ENCODE data around the gene E2F6. TPM values are rescaled to one million over a fixed set of nuclear protein-coding genes. Genes with fewer than 3 reads are reported as not detected.
A peak's percentile ranks its signal among the peaks of the same experiment; 100 is the strongest.

Gene E2F6
- total RNA-seq, 4 donors from 2014 or later, result 29.4 to 46.1 (median 36.2) TPM

- Histone ChIP-seq H3K4me3 (peak overlapping the region in 1 of 4 donors; percentile 14), H3K27me3 (no peaks in the 10 kb centered on the region), H3K9me3 (no peaks in the 10 kb centered on the region), H3K27ac (peak overlapping the region; percentile 77 to 90 (median 83)), H3K4me1 (peaks cover 32 to 42% of the 10 kb centered on the region in 2 donors), H3K36me3 (no peaks in the 10 kb centered on the region)
- DNase-seq (peak; percentile 53 to 71), ATAC-seq (peak; percentile 80 to 82)
- intact Hi-C loops (cut with DNase I; ENCODE audit: low total_unique reads) (loop anchor here (5.0 kb wide), 1 partner anchor 163 kb away; no protein-coding TSS in a partner anchor), in situ Hi-C loops (cut with MboI; ENCODE audit: low sequenced_read_pairs in 4 of 4) (loop anchor here in 3 of 4 donors (5.0 to 25.0 kb wide), 4 partner anchors 182 to 582 kb away; a partner anchor contains a TSS)
- TF ChIP-seq CTCF (IDR thresholded peaks at IDR 0.05 in 4 of 5, conservative IDR thresholded peaks at IDR 0.05 in 1 of 5) (no peak), POLR2A (IDR thresholded peaks at IDR 0.05) (no peak)
Measured at GRCh38 chr2:11419781-11420180, 46.2 kb downstream of the E2F6 start.

- H3K36me3 ChIP-seq, result no peaks in the 10 kb centered on the region
- in situ Hi-C loops (cut with MboI; ENCODE audit: low sequenced_read_pairs in 4 of 4), result loop anchor here in 3 of 4 donors (5.0 to 25.0 kb wide), 4 partner anchors 181 to 581 kb away; a partner anchor contains a TSS
- peak in 1 of 2 donors; percentile 39 for DNase-seq
- H3K27ac ChIP-seq, result no peak overlapping the region
- H3K27me3 ChIP-seq, result no peaks in the 10 kb centered on the region
- no peak overlapping the region for H3K4me3 ChIP-seq
- intact Hi-C loops (cut with DNase I; ENCODE audit: low total_unique reads), result loop anchor here (5.0 kb wide), 1 partner anchor 164 kb away; no protein-coding TSS in a partner anchor
- H3K4me1 ChIP-seq, result peaks cover 32 to 42% of the 10 kb centered on the region in 2 donors
- ATAC-seq, result no peak
- TF ChIP-seq CTCF (IDR thresholded peaks at IDR 0.05 in 4 of 5, conservative IDR thresholded peaks at IDR 0.05 in 1 of 5) (peak in 4 of 5 experiments; percentile 37 to 61 (median 56)), POLR2A (IDR thresholded peaks at IDR 0.05) (no peak)
- H3K9me3 ChIP-seq, result no peaks in the 10 kb centered on the region
Measured at GRCh38 chr2:11417946-11418585, 47.9 kb downstream of the E2F6 start.

GRCh38 chr2:11416931-11417330 is 49.0 kb downstream of the E2F6 start:
- Histone ChIP-seq H3K36me3 (no peaks in the 10 kb centered on the region), H3K27me3 (no peaks in the 10 kb centered on the region), H3K27ac (no peak overlapping the region), H3K4me3 (no peak overlapping the region), H3K9me3 (no peaks in the 10 kb centered on the region), H3K4me1 (peaks cover 25 to 37% of the 10 kb centered on the region in 2 donors)
- intact Hi-C loops (cut with DNase I; ENCODE audit: low total_unique reads) (loop anchor here (5.0 kb wide), 1 partner anchor 165 kb away; no protein-coding TSS in a partner anchor), in situ Hi-C loops (cut with MboI; ENCODE audit: low sequenced_read_pairs in 4 of 4) (loop anchor here in 3 of 4 donors (5.0 to 25.0 kb wide), 4 partner anchors 180 to 580 kb away; a partner anchor contains a TSS)
- DNase-seq, result no peak
- no peak for ATAC-seq
- no peak for TF ChIP-seq CTCF (IDR thresholded peaks at IDR 0.05 in 4 of 5, conservative IDR thresholded peaks at IDR 0.05 in 1 of 5)
- TF ChIP-seq POLR2A (IDR thresholded peaks at IDR 0.05), result no peak

- no peaks in the 10 kb centered on the region for H3K27me3 ChIP-seq
- TF ChIP-seq CTCF (IDR thresholded peaks at IDR 0.05 in 4 of 5, conservative IDR thresholded peaks at IDR 0.05 in 1 of 5), result no peak
- no peak for TF ChIP-seq POLR2A (IDR thresholded peaks at IDR 0.05)
- no peak overlapping the region for H3K27ac ChIP-seq
- no peak overlapping the region for H3K4me3 ChIP-seq
- H3K4me1 ChIP-seq, result peaks cover 18 to 37% of the 10 kb centered on the region in 2 donors
- intact Hi-C loops (cut with DNase I; ENCODE audit: low total_unique reads), result loop anchor here (5.0 kb wide), 1 partner anchor 166 kb away; no protein-coding TSS in a partner anchor
- ATAC-seq (no peak), DNase-seq (no peak)
- no peaks in the 10 kb centered on the region for H3K36me3 ChIP-seq
- in situ Hi-C loops (cut with MboI; ENCODE audit: low sequenced_read_pairs in 4 of 4), result loop anchor here in 3 of 4 donors (5.0 to 25.0 kb wide), 4 partner anchors 179 to 579 kb away; a partner anchor contains a TSS
- no peaks in the 10 kb centered on the region for H3K9me3 ChIP-seq
Measured at GRCh38 chr2:11416186-11416585, 49.8 kb downstream of the E2F6 start.
